PC-9 (cell line): ENCODE measurements around the gene GOLPH3.

Source experiments
- EZH2 ChIP-seq: fragments of 200-600 bp; sonication (generic); IDR thresholded peaks from 2 replicates; pipeline ENCODE4 v1.8.0; 2017; ENCODE audit warnings: antibody characterized with exemption, low read depth
- TF ChIP-seq, protein P1 (sequence below): fragments of 200-600 bp; sonication (generic); conservative IDR thresholded peaks from 2 replicates; pipeline ENCODE4 v1.6.1; 2017; ENCODE audit warnings: mixed run types, antibody characterized with exemption, mild to moderate bottlenecking, moderate library complexity

DNA sequence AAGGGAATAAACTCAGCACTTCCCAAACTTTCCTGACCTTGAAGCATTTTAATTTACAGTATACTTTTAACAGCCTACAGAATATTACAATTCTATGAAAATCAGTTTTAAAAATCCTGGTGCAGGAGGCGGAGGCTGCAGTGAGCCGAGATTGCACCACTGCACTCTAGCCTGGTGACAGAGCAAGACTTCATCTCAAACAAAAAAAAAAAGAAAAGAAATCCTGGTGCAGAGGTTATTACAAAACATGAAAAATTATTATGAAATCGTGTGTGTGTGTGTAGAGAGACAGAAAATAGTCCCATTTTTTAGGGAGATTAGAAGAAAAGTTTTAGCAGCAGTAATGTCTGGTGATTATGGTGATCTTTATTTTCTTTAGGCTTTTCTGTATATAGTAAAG lies 26.9 kb downstream of the GOLPH3 start:
- TF ChIP-seq, protein P1, sequence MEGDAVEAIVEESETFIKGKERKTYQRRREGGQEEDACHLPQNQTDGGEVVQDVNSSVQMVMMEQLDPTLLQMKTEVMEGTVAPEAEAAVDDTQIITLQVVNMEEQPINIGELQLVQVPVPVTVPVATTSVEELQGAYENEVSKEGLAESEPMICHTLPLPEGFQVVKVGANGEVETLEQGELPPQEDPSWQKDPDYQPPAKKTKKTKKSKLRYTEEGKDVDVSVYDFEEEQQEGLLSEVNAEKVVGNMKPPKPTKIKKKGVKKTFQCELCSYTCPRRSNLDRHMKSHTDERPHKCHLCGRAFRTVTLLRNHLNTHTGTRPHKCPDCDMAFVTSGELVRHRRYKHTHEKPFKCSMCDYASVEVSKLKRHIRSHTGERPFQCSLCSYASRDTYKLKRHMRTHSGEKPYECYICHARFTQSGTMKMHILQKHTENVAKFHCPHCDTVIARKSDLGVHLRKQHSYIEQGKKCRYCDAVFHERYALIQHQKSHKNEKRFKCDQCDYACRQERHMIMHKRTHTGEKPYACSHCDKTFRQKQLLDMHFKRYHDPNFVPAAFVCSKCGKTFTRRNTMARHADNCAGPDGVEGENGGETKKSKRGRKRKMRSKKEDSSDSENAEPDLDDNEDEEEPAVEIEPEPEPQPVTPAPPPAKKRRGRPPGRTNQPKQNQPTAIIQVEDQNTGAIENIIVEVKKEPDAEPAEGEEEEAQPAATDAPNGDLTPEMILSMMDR = no peak
- no peak for TF ChIP-seq EZH2
